CD4-positive, alpha-beta T cell treated with Interleukin-2 at 100 ng/mL for 4 hours (primary cell): ENCODE data around the gene AP5S1.
"Not testable (repeated sequence)": the region's sequence is repeated elsewhere in the genome, so short reads cannot be mapped to it uniquely, and the experiment has no call there.

ENCODE experiments used
- DNase-seq: peaks from one replicate; pipeline ENCODE4 v3.0.0-alpha.2; 2020; ENCODE audit warnings: low spot score

The AP5S1 gene

DNA sequence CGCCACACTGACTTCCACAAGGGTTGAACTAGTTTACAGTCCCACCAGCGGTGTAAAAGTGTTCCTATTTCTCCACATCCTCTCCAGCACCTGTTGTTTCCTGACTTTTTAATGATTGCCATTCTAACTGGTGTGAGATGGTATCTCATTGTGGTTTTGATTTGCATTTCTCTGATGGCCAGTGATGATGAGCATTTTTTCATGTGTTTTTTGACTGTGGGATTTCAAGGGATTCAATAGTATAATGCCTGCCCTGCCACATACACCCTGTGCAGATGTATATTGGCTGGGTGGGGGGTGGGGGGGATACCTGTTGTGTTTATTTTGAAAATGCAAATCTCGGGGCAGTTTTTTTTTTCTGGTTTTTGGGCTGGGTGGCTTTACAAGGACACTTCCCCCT is 26.2 kb upstream of the AP5S1 start:
- DNase-seq = not testable (repeated sequence)

DNA sequence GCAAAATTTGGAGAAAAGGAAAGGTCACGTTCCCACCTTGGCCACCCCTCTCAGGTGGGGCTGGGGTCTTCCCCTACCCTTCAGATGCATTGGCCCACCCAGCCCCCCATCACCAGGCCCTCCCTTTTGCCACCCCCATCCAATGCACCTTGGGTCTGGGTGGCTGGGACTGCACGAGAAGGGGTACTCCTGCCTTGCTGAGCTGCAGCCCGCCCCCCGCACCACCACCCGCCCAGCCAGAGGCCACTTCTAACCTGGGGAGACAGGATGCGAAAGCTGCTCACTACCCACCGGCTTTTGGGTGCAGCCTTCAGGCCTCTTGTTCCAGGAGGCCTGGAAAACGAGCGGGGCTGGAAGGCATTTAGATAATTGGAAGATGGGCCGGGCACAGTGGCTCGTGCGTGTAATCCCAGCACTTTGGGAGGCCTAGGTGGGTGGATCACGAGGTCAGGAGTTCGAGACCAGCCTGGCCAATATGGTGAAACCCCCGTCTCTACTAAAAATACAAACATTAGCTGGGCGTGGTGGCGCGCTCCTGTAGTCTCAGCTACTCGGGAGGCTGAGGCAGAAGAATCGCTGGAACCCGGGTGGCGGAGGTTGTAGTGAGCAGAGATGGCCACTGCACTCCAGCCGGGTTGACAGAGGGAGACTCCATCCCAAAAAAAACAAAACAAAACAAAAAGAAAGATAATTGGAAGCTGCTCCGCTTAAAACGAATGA is 25.5 kb upstream of the AP5S1 start:
- DNase-seq = no peak

DNA sequence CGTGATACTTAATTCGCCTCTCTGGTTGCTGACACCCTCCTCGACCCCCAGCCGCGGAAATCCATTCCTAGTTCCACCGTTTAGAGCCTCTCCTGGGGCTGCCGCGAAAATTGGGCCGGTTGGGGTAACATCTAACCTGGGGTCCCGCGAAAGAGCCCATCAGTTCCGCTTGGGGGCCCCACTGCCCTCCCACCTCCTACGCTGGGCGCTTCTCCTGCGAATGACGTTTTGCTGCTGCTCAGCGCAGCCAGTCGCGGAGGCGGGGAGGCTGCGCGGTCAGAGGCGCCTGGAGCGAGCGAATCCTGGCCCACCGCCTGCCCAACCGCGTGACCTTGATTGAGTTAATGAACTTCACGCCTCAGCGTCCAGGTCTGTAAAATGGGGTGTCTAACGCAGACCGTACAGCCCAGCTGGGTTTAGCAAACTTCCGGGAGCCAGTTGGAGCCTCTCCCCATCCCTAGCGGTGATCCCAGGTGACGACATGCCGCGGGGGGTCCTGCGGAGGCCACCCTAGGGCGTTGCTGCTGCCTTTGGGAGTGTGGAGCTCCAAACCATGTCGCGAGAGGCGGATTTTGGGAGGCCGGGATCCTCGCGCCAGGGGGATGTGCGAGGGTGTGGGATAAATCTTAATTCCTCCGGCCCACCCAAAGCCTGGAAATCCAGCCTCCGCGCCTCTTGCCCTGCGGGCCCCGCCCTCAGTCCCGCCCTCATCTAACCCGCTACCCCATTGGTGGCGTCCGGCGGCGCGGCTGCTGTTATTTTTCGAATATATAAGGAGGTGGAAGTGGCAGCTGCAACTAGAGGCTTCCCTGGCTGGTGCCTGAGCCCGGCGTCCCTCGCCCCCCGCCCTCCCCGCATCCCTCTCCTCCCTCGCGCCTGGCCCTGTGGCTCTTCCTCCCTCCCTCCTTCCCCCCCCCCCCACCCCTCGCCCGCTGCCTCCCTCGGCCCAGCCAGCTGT is 24.6 kb upstream of the AP5S1 start, which contains the start of gene CDC25B:
Gene CDC25B (plus strand): TSS at position 800 of the 958 bp plus-strand sequence. CDS start 222 bp downstream, outside the sequence.
- peak; percentile 90 for DNase-seq

DNA sequence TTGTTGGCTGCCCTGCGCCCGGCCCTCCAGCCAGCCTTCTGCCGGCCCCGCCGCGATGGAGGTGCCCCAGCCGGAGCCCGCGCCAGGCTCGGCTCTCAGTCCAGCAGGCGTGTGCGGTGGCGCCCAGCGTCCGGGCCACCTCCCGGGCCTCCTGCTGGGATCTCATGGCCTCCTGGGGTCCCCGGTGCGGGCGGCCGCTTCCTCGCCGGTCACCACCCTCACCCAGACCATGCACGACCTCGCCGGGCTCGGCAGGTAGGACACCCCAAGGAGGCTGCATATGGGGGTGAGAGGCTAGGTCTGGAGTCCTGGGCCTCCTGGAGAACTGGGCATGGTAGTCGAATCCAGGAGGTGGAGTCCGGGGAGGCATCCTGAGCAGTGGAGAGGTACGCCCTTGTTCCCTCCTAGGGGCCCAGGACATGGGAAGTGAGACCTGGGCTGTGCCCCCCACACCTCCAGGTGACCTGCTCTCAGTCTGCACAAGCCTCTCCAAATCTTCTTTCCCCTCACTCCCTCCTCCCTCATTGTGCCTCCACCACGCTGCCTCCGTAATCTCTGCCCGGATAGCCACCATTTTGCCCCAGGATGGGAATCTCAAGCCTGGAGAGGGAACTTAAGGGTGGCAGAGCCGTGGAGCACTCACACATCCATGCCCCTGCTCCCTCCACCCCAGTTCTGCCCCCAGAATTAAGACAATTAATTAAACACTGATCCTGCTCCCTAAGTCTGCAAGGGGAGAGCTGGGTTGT is 23.7 kb upstream of the AP5S1 start:
- DNase-seq = no peak

DNA sequence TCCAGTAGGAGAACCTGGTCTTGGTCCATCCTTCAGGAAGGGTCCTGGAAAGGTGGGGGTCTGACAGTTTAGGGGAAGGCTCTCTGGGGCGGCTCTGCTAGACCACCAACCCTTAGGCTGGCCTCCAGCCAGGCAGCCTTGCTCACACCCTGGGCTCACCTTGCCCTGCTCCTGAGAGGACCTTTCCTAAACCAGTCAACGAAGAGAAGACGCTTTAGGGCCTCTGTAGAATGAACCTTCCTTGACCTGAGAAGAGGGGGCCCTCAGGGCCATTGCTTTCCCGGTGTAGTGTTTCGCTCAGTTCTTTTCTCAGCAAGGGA is 23.2 kb upstream of the AP5S1 start:
- DNase-seq = no peak

DNA sequence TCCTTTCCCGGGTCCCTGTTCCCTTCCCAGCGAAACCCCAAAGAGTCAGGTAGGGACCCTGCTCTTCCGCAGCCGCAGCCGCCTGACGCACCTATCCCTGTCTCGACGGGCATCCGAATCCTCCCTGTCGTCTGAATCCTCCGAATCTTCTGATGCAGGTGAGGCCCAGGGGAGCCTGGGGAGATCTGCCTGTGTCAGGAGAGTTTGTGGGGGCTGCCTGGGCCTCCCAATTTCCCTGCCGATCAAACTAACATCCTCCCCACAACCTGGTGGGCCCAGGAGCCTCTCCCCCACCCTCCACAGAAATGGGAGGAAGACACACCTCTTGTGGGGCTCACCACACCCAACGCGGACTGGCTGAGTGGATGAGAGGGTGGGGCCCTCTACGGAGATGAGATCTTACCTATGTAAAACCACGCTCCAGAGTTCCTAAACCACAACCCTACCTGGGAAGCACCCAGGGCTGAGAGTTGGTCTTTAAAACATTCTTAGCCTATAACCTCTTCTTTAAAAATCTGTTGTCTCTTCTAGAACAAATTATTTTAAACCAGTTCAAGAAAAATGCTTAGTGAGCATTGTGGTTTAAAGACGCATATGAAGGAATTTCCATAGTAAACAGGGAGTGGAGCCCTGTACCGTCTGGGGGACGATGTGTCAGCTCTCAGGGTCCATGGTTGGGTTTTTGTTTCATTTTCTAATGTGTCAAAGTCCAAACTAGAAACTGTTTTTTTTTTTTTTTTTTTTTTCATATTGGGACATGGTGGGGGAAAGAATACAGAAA is 22.6 kb upstream of the AP5S1 start:
- DNase-seq = peak; percentile 69

DNA sequence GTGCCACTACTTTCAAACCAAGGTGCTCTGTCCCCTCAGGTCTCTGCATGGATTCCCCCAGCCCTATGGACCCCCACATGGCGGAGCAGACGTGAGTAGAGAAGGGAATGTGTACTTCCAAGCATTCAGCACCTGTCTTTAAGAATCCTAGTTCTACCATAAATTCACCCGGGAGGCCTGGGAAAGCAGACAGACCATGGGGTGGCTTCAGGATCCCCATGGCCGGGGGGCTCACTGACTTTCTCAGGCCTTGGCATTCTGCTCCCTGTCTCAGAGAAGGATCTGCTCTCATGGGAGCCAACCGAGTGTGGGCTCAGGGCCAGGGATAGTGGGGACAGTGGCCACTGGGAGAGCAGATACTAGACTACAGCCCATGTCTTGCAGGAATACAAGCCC is 22.0 kb upstream of the AP5S1 start:
- no peak for DNase-seq

DNA sequence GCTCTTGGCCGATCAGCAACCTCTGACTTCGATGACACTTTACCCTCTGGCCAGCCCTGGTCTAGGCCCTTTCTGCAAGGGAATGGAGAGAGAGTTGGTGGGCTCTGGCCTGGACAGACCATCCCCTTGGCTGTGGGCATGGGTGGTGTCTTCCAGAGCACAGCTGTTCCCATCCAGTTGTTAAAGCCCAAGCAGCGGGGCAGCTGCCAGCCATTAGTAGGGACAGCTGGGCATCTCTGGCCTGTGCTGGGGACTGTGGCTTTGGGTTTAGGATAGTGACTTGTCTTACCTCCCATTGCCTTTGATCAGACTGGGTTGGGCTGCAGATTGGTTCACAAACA is 21.5 kb upstream of the AP5S1 start:
- DNase-seq = no peak

DNA sequence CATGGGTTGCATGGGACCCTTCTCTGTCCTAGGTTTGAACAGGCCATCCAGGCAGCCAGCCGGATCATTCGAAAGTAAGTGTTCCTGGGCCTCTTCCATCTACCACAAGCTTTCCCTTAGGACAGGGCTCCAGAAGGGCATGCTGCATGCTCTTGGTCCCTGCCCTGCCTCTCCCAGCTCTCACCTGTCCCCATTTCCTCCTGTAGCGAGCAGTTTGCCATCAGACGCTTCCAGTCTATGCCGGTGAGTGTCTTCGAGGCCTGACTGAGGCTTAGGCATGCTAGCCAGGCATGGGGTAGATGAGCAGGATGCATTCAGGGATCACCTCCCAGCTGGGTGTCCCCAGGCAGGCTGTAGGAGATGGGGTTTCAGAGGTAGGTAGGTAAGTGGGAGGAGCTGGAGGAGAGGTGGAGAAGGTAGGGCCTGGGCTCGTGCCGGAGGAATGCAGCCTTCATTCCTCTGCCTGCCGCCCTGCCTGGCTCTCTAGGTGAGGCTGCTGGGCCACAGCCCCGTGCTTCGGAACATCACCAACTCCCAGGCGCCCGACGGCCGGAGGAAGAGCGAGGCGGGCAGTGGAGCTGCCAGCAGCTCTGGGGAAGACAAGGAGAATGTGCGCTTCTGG is 20.0 kb upstream of the AP5S1 start:
- DNase-seq = no peak

DNA sequence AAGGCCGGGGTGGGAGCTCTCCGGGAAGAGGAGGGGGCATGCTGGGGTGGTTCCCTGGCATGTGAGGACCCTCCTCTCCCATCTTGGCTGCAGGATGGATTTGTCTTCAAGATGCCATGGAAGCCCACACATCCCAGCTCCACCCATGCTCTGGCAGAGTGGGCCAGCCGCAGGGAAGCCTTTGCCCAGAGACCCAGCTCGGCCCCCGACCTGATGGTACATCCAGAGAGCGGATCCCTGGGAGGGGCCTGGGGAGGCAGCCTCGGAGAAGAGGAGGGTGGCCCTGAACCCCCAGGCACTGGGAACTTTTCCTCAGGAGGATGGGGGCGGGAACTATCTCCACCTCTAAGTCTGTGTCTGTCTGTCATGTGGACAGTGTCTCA is 19.5 kb upstream of the AP5S1 start:
- DNase-seq = no peak

DNA sequence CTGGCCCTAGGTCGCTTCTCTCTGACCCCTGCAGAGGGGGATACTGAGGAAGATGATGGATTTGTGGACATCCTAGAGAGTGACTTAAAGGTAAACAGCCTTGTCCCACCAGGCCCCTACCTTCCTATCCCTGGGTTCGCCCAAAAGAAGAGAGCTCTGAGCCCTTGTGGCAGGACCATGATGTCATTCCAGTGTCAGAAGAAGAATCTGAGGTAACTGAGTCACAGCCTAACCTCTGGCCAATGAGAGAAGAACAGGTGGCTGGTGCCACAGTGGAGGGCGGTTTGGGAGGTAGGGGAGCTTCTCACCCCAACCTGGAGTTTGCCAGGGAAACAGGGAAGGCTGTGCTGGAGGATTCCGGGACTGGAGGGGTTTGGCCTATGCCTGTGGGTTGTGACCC is 19.0 kb upstream of the AP5S1 start:
- no peak for DNase-seq

DNA sequence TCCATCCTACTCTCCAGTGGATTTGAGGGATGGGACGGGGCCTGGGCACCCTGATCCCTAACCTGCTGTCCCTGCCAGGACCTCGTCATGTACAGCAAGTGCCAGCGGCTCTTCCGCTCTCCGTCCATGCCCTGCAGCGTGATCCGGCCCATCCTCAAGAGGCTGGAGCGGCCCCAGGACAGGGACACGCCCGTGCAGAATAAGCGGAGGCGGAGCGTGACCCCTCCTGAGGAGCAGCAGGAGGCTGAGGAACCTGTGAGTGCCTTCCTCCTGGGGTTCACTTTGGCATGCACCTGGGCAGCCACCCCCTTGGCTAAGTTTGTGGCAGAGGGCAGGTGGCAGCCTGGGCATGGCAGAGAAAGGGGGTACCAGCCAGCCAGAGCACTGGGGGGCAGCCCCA is 18.5 kb upstream of the AP5S1 start:
- DNase-seq = no peak

DNA sequence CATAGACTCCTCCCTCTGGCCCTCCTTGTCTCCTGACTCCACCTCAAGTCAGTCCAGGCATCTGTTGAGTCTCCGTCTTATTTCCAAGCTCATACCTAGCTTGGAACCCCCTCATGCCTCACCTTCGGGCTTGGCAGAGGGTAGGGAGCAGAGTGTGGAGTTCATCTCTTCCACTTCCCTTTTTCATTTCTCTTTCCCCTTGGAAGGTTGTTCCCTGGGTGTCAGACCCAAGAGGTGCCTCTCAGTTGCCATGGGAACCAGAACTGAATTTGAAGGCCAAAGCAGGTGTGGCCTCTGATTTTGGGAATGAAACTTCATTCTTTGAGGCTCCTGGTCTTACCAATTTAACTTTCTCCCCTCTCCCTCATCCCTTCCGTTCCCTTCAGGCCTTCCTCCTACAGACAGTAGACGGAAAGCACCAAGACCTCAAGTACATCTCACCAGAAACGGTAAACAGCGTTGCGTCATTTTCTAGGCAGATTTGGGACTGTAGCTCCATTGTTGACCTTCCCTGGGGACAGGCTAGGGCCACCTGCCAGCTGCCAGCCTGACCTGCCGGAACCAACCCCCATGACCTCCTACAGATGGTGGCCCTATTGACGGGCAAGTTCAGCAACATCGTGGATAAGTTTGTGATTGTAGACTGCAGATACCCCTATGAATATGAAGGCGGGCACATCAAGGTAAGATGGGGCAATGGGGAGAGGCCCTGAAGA is 17.7 kb upstream of the AP5S1 start:
- DNase-seq = no peak

DNA sequence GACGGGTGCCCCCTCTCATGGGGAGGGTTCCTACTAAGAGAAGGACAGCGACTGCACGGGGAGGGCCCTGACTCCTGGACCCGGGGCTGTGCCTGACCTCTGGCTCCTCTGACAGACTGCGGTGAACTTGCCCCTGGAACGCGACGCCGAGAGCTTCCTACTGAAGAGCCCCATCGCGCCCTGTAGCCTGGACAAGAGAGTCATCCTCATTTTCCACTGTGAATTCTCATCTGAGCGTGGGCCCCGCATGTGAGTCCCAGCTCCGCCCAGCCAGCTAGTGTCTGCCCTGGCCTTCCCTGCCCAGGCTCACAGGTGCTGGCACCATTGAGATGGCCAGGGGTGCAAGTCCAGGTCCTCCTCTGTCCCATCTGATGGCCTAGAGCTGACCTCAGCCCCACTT is 17.1 kb upstream of the AP5S1 start:
- DNase-seq = no peak

DNA sequence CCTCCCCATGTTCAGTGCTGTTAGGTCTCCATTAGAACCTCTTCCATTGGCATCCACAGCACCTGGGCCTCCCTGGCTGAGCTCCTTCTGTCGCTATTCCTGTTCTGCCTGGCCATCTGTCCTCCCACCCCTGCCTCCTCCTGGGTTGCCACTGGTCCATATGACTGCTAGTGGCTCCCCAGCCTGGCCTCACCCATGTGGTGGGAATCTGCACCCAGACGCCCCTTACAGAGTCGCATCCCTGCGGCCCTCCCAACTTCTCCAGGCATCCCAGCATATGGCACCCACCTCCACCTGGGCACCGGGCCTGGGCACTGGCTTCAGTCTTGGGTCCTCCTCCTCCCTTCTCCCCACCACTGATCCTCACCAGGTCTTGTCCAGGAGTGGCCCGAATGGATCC is 16.5 kb upstream of the AP5S1 start:
- DNase-seq = no peak

DNA sequence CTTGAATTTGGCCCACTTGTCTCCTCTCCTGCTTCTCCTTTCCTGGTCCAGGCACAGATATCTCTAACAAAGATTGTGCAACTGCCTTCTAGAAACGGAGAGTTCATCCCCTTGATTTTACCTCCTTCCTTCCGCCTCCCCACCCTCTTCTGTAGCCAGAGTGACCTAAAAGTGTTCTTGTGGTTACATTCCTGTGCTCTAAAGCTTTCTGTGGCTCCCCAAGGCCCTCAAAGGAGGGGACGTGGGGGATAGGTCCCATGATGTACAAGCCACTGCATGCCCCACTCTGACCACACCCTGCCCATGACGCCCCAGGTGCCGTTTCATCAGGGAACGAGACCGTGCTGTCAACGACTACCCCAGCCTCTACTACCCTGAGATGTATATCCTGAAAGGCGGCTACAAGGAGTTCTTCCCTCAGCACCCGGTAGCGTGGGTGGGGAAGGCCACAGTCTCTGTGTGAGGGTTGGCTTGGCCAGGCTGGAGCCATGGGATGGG is 16.0 kb upstream of the AP5S1 start:
- DNase-seq = no peak

DNA sequence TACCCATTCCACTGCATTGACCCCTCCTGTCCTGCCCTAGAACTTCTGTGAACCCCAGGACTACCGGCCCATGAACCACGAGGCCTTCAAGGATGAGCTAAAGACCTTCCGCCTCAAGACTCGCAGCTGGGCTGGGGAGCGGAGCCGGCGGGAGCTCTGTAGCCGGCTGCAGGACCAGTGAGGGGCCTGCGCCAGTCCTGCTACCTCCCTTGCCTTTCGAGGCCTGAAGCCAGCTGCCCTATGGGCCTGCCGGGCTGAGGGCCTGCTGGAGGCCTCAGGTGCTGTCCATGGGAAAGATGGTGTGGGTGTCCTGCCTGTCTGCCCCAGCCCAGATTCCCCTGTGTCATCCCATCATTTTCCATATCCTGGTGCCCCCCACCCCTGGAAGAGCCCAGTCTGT is 15.6 kb upstream of the AP5S1 start:
- DNase-seq = no peak

DNA sequence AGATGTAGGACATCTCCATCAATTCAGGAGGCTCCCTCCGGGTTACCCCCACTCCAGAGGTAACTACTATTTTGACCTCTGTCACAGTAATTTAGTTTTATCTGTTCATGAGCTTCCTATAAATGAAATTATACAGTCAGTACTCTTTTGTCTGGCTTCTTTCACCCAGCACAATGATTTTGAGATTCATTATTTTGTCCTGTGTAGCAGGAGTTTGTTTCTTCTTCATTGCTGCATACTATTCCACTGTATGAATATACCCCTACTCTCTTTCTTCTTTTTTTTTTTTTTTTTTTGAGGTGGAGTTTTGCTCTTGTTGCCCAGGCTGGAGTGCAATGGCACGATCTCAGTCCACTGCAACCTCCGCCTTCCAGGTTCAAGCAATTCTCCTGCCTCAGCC is 11.8 kb upstream of the AP5S1 start:
- DNase-seq = no peak

DNA sequence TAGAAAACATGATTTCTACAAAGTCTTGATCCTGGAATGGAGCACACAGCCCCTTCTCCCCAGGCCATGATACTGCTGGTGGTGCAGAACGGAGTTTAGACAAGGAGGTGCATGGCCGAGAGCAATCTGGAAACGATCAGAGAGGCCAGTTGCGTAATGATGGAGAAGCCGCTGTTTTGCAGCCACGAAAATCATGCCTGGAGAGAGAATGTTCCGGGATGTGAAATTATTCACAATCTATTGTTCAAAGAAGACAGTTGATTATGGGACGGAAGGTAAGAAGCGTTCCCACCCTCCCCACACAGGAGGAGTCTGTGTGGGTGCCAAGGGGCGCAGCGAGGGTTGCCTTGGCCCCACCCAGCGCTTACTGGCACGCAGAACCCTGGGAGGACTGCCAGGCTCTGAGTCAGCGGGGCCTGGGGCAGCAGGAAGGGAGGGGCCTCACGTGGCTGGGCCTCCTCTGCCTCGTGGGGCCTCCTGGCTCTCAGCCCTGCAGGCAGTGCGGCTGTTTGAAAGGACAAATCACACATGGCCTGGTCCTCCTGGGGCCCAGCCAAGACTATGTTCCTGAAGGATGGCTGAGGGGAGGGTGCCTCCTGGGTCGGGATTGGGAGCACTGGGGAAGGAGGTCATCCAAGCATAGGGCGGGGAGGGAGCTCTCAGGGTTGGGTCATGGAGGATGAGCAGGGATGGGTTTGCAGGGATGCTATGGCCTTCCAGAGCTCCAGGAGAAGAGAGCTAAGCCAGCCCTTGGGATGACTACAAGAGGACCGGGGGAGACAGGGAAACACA is 8.7 kb upstream of the AP5S1 start:
- DNase-seq = peak; percentile 96

DNA sequence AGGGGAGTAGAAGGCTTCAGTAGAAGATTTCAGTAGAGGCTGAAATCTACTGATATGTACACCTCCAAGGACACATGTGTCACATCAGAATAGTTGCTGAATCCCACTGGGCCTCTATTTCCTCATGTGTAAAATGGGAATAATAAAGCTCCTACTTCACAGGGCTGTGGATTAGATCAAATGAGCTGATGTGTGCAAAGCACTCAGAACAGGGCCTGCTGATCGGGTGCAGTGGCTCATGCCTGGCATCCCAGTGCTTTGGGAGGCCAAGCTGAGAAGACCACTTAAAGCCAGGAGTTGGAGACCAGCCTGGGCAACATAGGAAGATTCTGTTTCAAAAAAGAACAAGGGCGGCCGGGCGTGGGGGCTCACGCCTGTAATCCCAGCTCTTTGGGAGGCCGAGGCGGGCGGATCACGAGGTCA is 8.1 kb upstream of the AP5S1 start:
- no peak for DNase-seq
